Measurements from ENCODE around the gene CCDC183.
"Not testable (repeated sequence)": the region's sequence is repeated elsewhere in the genome, so short reads cannot be mapped to it uniquely, and the experiment has no call there.

The CCDC183 gene

GRCh38 chr9:136784249-136784996, 11.7 kb upstream of the CCDC183 start:
- DNase-seq (ENCODE audit: low read depth in 2 of 2): peak; percentile 43 to 48
- H3K4me3 ChIP-seq (replicated peaks in 1 of 2; ENCODE audit: low read depth in 2 of 2, low read length in 2 of 2): no peak overlapping the region
- peak; percentile 20 for TF ChIP-seq CTCF (IDR thresholded peaks at IDR 0.05; ENCODE audit: low read depth, low read length)

DNA sequence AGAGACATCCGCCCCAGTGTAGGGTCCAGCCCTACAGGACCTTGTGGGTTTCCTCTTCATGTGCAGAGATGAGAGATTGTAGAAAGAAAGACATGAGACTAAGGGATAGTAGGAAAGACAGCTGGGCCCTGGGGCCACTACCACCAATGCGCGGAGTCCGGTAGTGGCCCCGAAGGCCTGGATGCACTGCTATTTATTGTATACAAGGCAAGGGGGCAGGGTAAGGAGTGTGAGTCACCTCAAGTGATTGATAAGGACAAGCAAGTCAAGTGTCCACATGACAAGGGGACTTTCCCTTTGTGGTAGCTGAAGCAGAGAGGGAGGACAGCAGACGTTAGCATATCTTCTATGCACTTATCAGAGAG, 11.2 kb upstream of the CCDC183 start:
- H3K4me3 ChIP-seq (replicated peaks in 1 of 2; ENCODE audit: low read depth in 2 of 2, low read length in 2 of 2): no peak overlapping the region
- TF ChIP-seq CTCF (IDR thresholded peaks at IDR 0.05; ENCODE audit: low read depth, low read length): no peak
- DNase-seq (ENCODE audit: low read depth in 2 of 2): no peak

DNA sequence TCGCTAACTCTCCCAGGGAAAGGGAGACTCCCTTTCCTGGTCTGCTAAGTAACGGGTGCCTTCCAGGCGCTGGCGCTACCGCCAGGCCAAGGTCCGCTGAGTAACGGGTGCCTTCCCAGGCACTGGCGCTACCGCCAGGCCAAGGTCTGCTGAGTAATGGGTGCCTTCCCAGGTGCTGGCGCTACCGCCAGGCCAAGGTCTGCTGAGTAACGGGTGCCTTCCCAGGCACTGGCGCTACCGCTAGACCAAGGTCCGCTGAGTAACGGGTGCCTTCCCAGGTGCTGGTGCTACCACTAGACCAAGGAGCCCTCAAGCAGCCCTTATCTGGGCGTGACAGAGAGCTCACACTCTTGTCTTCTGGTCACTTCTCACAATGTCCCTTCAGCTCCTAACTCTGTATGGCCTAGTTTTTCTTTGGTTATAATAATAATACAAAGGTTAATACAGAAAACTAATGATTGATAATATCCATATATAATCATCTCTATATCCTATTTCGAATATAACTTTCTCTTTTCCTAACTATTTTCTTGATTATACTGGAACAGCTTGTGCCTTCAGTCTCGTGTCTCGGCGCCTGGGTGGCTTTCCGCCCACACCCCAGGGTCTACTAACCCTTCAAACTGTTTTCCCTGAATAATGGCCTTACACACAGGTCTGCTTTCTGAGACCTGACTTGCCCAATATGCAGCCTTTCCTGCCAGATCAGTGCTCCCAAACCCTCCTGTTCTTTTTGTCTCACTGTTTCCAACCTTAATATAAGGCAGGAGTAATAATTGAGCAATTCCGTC, 10.4 kb upstream of the CCDC183 start:
- not testable (repeated sequence) for DNase-seq (ENCODE audit: low read depth in 2 of 2)

DNA sequence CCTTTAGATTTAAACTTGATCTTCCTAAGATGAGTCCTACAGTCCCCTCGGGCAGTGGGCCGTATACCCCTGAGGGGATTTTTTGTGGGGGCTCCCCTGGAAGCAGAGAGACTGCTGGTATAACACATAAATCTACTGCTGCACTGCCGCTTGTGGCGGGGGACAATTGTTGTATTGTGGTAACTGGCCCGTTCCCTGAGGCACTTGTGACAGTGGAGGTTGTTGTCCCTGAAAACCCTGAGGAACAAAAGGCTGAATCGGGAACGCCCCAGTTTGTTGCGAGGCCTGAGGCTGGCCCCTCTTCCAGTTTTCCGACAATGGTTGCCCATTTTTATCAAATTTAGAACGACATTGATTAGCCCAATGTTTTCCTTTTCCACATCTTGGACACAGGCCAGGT, 9.7 kb upstream of the CCDC183 start:
- DNase-seq (ENCODE audit: low read depth in 2 of 2): no peak
- no peak overlapping the region for H3K4me3 ChIP-seq (replicated peaks in 1 of 2; ENCODE audit: low read depth in 2 of 2, low read length in 2 of 2)
- no peak for TF ChIP-seq CTCF (IDR thresholded peaks at IDR 0.05; ENCODE audit: low read depth, low read length)

More for the DNA sequence above, 10.4 kb upstream of the CCDC183 start:
- H3K4me3 ChIP-seq (replicated peaks in 1 of 2; ENCODE audit: low read depth in 2 of 2, low read length in 2 of 2): not testable (repeated sequence)

DNA sequence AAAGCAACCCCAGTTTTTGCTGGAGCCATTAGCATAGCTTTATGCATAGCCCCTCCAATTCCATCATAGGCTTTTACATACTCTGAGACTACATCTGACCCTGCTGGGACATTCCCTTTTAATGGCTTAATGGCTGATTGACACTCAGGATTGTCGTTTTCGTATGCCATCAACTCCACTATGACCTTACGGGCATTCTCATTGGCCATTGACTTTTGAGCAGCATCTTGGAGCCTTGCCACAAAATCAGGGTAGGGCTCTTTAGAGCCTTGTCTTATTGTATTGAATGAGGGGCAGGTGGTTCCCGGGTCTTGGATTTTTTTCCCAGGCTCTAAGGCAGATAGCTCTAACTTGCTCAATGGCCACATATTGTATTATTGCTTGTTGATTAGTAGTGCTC, 9.2 kb upstream of the CCDC183 start:
- not testable (repeated sequence) for DNase-seq (ENCODE audit: low read depth in 2 of 2); H3K4me3 ChIP-seq (replicated peaks in 1 of 2; ENCODE audit: low read depth in 2 of 2, low read length in 2 of 2)

DNA sequence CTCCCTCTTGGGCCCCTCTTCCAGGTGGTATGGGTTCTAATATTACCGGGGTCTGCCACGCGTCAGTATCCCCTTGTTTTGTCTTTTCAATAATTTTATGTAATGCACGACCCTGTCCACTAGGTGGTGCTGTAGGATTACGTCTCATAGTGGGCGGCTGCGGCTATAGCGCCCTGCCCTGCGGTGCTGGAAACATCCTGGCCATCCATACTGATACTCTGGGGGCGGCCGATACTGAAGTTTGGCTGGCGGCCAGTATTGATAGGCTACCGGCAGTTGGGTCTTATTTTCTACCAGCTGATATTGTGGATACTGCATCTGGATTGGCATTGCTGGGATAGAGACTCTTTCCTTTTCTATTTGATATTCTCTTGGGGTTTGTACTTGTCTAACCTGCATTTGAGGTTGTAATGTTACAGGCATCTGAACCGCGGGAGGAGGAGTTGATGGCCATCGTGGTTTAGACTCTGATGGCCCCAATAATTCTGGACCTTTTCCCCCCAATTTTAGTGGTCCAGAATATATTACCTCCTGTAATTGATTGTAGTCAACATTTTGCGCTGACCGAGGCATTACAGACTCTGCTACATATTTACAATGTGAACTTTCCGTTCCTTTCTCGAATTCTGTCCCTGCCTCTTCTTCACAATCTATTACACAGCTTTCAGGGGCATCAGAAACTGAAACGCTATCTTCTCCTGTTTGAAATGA, 8.3 kb upstream of the CCDC183 start:
- H3K4me3 ChIP-seq (replicated peaks in 1 of 2; ENCODE audit: low read depth in 2 of 2, low read length in 2 of 2): no peak overlapping the region
- peak; percentile 67 to 69 for DNase-seq (ENCODE audit: low read depth in 2 of 2)
- peak; percentile 73 for TF ChIP-seq CTCF (IDR thresholded peaks at IDR 0.05; ENCODE audit: low read depth, low read length)

- peak in 1 of 2 donors; percentile 18 for DNase-seq (ENCODE audit: low read depth in 2 of 2)
- H3K4me3 ChIP-seq (replicated peaks in 1 of 2; ENCODE audit: low read depth in 2 of 2, low read length in 2 of 2): not testable (repeated sequence)
Measured at GRCh38 chr9:136788644-136789522, 7.3 kb upstream of the CCDC183 start.
